ENCODE results near the gene HHIPL1.

DNA sequence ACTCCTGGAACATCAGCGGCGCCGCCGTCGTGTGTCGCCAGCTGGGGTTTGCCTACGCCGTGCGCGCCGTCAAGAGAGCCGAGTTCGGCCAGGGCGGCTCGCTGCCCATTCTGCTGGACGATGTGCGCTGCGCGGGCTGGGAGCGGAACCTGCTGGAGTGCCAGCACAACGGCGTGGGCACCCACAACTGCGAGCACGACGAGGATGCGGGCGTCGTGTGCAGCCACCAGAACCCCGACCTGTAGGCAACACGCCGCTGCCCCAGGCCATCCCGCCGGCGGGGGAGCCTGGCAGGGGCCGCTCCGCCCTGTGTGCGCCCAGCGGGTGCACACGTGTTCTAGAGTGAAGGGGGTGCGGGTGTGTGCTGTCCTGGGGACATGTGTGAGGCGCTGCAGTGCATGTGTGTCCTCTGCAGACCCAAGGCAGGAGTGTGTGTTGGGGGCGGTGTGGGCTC lies 30.5 kb downstream of the HHIPL1 start:
- TF ChIP-seq, protein P1, sequence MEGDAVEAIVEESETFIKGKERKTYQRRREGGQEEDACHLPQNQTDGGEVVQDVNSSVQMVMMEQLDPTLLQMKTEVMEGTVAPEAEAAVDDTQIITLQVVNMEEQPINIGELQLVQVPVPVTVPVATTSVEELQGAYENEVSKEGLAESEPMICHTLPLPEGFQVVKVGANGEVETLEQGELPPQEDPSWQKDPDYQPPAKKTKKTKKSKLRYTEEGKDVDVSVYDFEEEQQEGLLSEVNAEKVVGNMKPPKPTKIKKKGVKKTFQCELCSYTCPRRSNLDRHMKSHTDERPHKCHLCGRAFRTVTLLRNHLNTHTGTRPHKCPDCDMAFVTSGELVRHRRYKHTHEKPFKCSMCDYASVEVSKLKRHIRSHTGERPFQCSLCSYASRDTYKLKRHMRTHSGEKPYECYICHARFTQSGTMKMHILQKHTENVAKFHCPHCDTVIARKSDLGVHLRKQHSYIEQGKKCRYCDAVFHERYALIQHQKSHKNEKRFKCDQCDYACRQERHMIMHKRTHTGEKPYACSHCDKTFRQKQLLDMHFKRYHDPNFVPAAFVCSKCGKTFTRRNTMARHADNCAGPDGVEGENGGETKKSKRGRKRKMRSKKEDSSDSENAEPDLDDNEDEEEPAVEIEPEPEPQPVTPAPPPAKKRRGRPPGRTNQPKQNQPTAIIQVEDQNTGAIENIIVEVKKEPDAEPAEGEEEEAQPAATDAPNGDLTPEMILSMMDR (conservative IDR thresholded peaks at IDR 0.05 in 1 of 2, IDR thresholded peaks at IDR 0.05 in 1 of 2; ENCODE audit: extremely low read depth in 1 of 2, insufficient read depth in 1 of 2, low read depth in 1 of 2, low read length in 2 of 2): no peak
- peak; percentile 71 for TF ChIP-seq EZH2 (IDR thresholded peaks at IDR 0.05; ENCODE audit: borderline replicate concordance, low read length)
